Neural crest cell (in vitro differentiated cells): ENCODE results near the gene PADI4. TPM values are rescaled to one million over a fixed set of nuclear protein-coding genes. Genes with fewer than 3 reads are reported as not detected.
"Not testable (repeated sequence)": the region's sequence is repeated elsewhere in the genome, so short reads cannot be mapped to it uniquely, and the experiment has no call there.

Experiments used
- DNase-seq: peaks from one replicate; pipeline ENCODE4 v3.0.0; 2021; ENCODE audit warnings: low read depth, mixed read lengths, low spot score
- H3K27ac Mint-ChIP-seq: one replicate; pipeline ENCODE4 v1.8.0; 2021; ENCODE audit warnings: mild to moderate bottlenecking, mixed read lengths; ENCODE audit not compliant: unreplicated experiment
- H3K27me3 Mint-ChIP-seq: 2 replicates; pipeline ENCODE4 v1.8.0; 2021; ENCODE audit warnings: low read depth, mild to moderate bottlenecking, mixed read lengths
- H3K36me3 Mint-ChIP-seq: 2 replicates; pipeline ENCODE4 v1.8.0; 2021; ENCODE audit warnings: low read depth, mild to moderate bottlenecking, mixed read lengths
- H3K4me1 Mint-ChIP-seq: 2 replicates; pipeline ENCODE4 v1.8.0; 2021; ENCODE audit warnings: mixed read lengths
- H3K4me3 Mint-ChIP-seq: one replicate; pipeline ENCODE4 v1.8.0; 2021; ENCODE audit warnings: mild to moderate bottlenecking, mixed read lengths
- H3K9me3 Mint-ChIP-seq: 2 replicates; pipeline ENCODE4 v1.8.0; 2021; ENCODE audit warnings: mixed read lengths
- CTCF ChIP-seq: fragments of 200-600 bp; sonication (generic); conservative IDR thresholded peaks from 2 replicates; pipeline ENCODE4 v1.5.0; 2021; ENCODE audit warnings: antibody characterized with exemption, mild to moderate bottlenecking
- total RNA-seq: library from RNA; stranded (reverse); gene quantifications from 2 replicates; pipeline ENCODE4 v1.2.1, GENCODE V29; 2021

PADI4 gene
- total RNA-seq, 1 donor from 2014 or later = not detected

- no peaks in the 10 kb centered on the region for H3K4me1 Mint-ChIP-seq
- H3K4me3 Mint-ChIP-seq = no peak overlapping the region
- no peak for DNase-seq
- no peak overlapping the region for H3K27ac Mint-ChIP-seq
- H3K27me3 Mint-ChIP-seq = peaks cover 29% of the 10 kb centered on the region
- TF ChIP-seq CTCF = no peak
- no peaks in the 10 kb centered on the region for H3K9me3 Mint-ChIP-seq
- H3K36me3 Mint-ChIP-seq = no peaks in the 10 kb centered on the region
These were observed 11.8 kb downstream of the PADI4 start for GRCh38 chr1:17319561-17320350.

- H3K36me3 Mint-ChIP-seq, H3K4me3 Mint-ChIP-seq, H3K4me1 Mint-ChIP-seq, H3K9me3 Mint-ChIP-seq, DNase-seq, H3K27ac Mint-ChIP-seq: not testable (repeated sequence)
- H3K27me3 Mint-ChIP-seq = peaks cover 24% of the 10 kb centered on the region
These were observed 13.9 kb downstream of the PADI4 start for GRCh38 chr1:17321857-17322390.

- TF ChIP-seq CTCF = no peak
- Mint-ChIP-seq H3K27ac (no peak overlapping the region), H3K27me3 (peaks cover 19% of the 10 kb centered on the region), H3K4me1 (no peaks in the 10 kb centered on the region), H3K36me3 (no peaks in the 10 kb centered on the region), H3K9me3 (peaks cover 5% of the 10 kb centered on the region), H3K4me3 (no peak overlapping the region)
- DNase-seq = no peak
These were observed 20.9 kb downstream of the PADI4 start for GRCh38 chr1:17328855-17329254.

- Mint-ChIP-seq H3K27me3 (peaks cover 18% of the 10 kb centered on the region), H3K4me3 (no peak overlapping the region), H3K9me3 (peaks cover 5% of the 10 kb centered on the region), H3K4me1 (no peaks in the 10 kb centered on the region), H3K36me3 (no peaks in the 10 kb centered on the region), H3K27ac (no peak overlapping the region)
- no peak for TF ChIP-seq CTCF
- DNase-seq = no peak
These were observed 21.6 kb downstream of the PADI4 start for GRCh38 chr1:17329610-17330009.

GRCh38 chr1:17330856-17331255 lies 22.9 kb downstream of the PADI4 start:
- no peak for DNase-seq
- Mint-ChIP-seq H3K27ac (peak overlapping the region; percentile 50), H3K36me3 (no peaks in the 10 kb centered on the region), H3K4me1 (no peaks in the 10 kb centered on the region), H3K4me3 (no peak overlapping the region), H3K27me3 (peaks cover 11% of the 10 kb centered on the region), H3K9me3 (peaks cover 5% of the 10 kb centered on the region)
- no peak for TF ChIP-seq CTCF

- Mint-ChIP-seq H3K36me3 (no peaks in the 10 kb centered on the region), H3K27ac (no peak overlapping the region), H3K27me3 (peaks cover 20% of the 10 kb centered on the region), H3K4me3 (no peak overlapping the region), H3K4me1 (no peaks in the 10 kb centered on the region), H3K9me3 (peaks cover 5% of the 10 kb centered on the region)
- no peak for TF ChIP-seq CTCF
- no peak for DNase-seq
These were observed 25.1 kb downstream of the PADI4 start for GRCh38 chr1:17333081-17333480.
